GM19397 (cell line): ENCODE measurements around the gene CD3E.

Experiments used
- ATAC-seq: cut with Tn5 transposase; IDR thresholded peaks from one replicate; pipeline ENCODE4 v1.9.1; 2021; ENCODE audit warnings: mild to moderate bottlenecking, moderate library complexity; ENCODE audit not compliant: unreplicated experiment

The CD3E gene

GRCh38 chr11:118304568-118305248 lies at the start of gene CD3E:
Gene CD3E (plus strand): TSS chr11:118304730. CDS start chr11:118304953, 223 bp downstream.
- no peak for ATAC-seq

DNA sequence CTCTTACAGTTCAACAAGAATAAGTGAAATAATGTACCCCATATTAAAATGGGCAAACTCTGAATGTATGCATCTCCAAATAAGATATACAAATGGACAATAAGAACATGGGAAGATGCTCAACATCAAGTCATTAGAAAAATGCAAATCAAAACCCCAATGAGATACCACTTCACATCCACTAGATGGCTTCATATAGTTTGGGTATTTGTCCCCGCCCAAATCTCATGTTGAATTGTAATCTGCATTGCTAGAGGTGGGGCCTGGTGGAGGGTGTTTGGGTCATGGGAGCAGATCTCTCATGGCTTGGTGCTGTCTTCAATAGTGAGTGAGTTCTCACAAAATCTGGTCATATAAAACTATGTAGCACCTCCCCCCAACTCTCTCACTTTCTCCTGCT lies 46.1 kb upstream of the CD3E start:
- no peak for ATAC-seq

- no peak for ATAC-seq
These were observed 45.4 kb upstream of the CD3E start for GRCh38 chr11:118259138-118259537.

DNA sequence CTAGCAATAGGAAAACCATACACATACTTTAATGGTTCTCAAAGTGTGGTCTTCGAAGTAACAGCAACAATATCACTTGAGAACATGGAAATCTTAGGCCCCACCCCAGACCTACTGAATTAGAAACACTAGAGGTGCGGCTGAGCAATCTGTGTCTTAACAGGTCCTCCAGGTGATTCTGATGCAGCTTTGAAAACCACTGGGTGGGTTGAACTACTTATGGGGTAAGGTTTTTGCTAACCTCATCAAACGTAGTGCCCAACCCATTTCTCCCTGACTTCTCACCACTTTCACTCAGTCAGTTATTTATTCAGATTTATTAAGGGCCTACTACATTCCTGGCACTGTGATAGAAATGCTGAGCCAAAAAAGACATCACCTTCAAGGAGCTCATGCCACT lies 44.2 kb upstream of the CD3E start:
- ATAC-seq: no peak

DNA sequence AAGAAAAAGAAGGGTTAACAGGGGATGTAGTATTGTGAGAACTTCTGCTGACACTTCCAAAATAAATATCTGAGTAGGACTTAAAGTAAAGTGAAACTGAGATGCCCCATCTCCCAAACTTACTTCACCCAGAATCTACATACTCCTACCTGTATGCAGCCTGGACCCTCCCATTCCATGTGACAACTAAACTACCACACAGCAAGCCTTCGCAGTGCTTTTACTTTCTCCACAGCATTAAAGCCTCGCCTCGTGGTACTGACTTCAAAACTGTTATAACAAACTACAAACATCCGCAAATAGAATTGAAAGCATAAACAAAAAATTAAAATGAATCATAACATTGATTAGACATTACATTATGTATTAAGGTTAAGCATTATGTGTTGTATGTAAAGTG lies 41.4 kb upstream of the CD3E start:
- ATAC-seq: no peak

GRCh38 chr11:118263695-118264568 lies 40.6 kb upstream of the CD3E start, which contains the start of gene MPZL2:
Gene MPZL2 (minus strand): TSS chr11:118264297. CDS start chr11:118264153, 144 bp downstream.
- ATAC-seq: no peak

DNA sequence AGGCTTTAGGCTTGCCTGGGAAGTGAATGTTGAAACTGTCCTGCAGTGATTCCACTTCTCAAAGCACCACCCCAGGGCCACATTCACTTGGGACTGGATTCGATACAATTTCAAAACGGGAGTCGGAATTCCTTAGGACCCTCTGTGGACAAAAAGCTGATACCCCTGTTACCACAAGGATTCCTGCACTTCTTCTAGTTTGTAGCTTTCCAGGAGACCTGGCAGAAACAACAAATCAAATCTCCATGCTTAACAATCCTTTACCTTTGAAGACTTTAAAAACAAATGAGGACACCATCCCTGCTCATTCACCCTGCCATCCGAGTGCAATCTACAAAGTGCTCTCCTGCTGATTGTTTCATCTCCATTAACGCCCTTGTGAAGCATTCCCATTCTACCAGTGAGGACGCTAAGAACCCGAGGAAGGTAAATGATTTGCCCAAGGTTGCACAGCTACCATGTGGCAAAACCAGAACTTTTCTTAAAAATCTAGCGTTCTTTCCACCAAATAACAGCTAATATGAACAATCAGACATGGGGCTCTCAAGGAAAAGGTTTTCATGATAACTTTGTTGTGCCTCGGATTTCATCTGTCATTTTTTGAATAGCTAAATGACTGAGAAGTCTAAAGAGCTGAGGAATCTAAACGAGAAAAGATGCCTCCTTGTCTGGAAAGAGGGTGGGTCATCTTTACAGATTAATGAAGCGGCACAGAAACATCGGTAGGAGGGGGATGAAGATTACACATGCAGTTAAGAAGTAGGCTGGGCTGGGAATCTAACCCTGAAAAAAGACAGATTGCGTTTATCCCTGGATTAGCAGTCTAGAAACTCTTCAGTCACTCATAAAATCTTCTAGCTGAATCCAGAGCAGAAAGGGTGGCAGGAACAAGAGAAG lies 39.7 kb upstream of the CD3E start:
- ATAC-seq: no peak

GRCh38 chr11:118265954-118266353 lies 38.6 kb upstream of the CD3E start:
- no peak for ATAC-seq

DNA sequence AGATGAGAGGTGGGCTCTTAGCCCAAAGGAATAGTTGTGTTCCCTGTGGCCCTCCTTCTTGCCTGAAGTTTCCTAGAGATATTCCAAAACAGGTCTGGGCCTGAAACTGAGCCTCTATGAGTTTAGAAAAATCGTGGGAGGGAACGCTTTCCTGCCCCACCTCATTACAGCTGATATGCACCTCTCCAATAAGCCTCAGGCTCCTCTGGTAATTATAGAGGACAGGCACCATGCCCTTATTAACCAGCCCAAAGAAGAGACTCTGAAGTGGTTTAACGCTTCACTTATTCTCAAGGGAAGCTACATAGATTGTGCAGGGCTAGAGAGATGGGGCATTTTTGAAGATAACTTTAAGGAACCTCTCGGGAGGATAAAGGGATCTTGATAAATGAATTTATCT lies 37.0 kb upstream of the CD3E start:
- no peak for ATAC-seq

DNA sequence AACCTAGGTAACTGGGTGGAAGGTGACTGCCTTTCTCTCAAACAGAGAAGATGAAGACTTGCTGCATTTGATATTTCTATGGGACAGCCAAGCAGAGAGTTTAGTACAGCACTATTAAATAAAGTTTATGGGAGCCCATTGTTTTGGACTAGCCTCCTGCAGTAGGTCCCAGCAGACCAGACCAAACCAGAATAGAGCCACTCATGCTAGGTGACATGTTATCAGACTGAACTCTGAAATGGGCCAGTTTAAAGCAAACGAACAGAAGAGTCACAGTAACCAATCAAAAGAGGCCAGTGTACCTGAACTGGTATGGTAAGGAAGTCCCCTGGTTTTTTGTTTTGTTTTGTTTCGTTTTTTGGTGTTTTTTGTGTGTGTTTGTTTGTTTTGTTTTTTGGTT lies 32.5 kb upstream of the CD3E start:
- ATAC-seq: no peak

- ATAC-seq: no peak
These were observed 30.3 kb upstream of the CD3E start for GRCh38 chr11:118274186-118274585.

GRCh38 chr11:118275176-118275575 lies 29.4 kb upstream of the CD3E start:
- ATAC-seq: no peak

DNA sequence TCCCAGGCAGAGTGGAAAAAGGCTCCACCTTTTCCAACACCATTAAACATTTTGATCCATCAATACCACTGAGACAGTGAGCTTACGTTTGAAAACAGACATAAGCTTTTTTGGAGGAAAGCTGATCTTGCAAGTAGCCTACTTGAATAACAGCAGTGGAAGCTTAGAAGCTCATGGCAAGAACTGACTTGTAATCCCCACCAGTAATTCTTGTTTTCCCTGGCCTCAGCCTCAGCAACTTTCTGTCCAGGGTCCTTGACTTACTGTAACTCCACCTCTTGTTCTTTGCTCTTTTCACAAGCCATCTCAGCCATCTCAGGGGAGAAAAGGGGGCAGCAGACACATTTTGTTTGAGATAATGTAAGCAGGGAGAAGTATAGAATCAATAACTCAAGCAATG lies 28.1 kb upstream of the CD3E start:
- no peak for ATAC-seq

GRCh38 chr11:118277312-118277711 lies 27.2 kb upstream of the CD3E start:
- ATAC-seq: no peak

GRCh38 chr11:118281284-118281683 lies 23.2 kb upstream of the CD3E start:
- ATAC-seq: no peak

DNA sequence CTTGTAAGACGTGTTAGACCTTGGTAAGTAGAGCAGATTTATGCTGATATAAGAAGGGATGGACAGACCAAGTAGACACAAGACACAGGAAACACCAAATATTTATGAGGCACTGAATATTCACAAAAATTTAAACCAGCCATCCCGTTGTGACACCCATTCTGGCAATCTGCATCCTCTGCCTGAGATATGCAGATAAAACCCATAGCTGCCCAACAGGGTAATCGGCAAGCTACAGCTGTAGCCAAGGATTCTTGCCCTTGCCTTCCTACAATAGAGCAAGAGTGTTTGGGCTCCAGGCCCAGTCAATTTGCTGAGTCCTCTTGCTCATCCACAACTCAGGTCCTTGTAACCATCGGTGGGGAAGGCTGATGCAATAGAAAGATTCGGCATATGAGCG lies 21.9 kb upstream of the CD3E start:
- ATAC-seq: no peak

GRCh38 chr11:118283037-118283636 lies 21.4 kb upstream of the CD3E start:
- ATAC-seq: no peak

DNA sequence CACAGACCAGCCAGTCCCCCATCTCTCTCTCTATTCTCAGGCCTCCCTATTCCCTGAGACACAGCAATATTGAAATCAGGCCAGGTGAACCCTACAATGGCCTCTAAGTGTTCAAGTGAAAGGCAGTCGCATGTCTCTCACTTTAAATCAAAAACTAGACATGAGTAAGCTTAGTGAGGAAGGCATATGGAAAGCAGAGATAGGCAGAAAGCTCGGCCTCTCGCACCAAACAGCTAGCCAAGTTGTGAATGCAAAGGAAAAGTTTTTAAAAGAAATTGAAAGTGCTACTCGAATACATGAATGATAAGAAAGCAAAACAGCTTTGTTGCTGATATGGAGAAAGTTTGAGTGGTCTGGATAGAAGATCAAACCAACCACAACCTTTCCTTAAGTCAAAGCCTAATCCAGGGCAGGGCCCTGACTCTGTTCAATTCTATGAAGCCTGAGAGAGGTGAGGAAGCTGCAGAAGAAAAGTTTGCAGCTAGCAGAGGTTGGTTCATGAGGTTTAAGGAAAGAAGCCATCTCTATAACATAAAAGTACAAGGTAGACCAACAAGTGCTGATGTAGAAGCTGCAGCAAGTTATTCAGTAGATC lies 20.7 kb upstream of the CD3E start:
- no peak for ATAC-seq

- no peak for ATAC-seq
These were observed 18.0 kb upstream of the CD3E start for GRCh38 chr11:118286545-118286944.

DNA sequence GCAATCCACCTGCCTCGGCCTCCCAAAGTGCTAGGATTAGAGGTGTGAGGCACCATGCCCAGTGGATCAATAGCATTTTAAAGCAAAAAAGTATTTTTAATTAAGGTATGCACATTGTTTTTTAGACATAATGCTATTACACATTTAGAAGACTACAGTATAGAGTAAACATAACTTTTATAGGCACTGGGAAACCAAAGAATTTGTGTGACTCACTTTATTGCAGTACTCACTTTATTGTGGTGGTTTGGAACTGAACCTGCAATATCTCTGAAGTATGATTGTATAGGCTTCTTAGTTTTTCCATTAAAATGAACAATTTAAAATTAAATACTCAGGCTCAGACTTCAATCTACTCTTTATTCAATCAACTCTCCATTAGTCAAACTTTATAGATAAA lies 17.5 kb upstream of the CD3E start:
- ATAC-seq: no peak
